ENCODE data around the gene CELF6. TPM values are rescaled to one million over a fixed set of nuclear protein-coding genes. Genes with fewer than 3 reads are reported as not detected.
A peak's percentile ranks its signal among the peaks of the same experiment; 100 is the strongest.

Gene CELF6
- total RNA-seq, 1 donor = 0.36 TPM

DNA sequence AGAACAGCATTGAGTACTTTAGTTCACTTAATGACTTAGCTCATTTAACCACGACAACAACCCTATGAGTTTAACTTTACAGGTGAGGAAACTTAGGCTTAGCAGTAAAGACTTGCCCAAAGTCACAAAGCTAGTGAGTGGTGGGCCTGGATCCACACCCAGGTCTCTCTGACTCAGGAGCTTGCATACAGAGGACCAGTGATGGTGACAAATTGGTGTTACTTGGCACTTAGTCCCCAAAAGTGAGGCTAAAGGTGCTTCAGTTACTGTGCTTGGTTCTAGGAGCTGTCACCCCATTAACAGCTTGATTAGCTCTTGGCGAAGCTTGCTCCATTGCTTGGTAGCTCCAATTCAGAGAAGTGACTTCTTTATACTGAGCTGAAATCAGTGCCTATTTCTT, 6.1 kb downstream of the CELF6 start:
- no peaks in the 10 kb centered on the region for H3K4me1 ChIP-seq (ENCODE audit: insufficient read depth, low read length)
- no peaks in the 10 kb centered on the region for H3K79me2 ChIP-seq (ENCODE audit: insufficient read depth, low read length)
- TF ChIP-seq, protein P1, sequence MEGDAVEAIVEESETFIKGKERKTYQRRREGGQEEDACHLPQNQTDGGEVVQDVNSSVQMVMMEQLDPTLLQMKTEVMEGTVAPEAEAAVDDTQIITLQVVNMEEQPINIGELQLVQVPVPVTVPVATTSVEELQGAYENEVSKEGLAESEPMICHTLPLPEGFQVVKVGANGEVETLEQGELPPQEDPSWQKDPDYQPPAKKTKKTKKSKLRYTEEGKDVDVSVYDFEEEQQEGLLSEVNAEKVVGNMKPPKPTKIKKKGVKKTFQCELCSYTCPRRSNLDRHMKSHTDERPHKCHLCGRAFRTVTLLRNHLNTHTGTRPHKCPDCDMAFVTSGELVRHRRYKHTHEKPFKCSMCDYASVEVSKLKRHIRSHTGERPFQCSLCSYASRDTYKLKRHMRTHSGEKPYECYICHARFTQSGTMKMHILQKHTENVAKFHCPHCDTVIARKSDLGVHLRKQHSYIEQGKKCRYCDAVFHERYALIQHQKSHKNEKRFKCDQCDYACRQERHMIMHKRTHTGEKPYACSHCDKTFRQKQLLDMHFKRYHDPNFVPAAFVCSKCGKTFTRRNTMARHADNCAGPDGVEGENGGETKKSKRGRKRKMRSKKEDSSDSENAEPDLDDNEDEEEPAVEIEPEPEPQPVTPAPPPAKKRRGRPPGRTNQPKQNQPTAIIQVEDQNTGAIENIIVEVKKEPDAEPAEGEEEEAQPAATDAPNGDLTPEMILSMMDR (IDR thresholded peaks at IDR 0.05; ENCODE audit: extremely low read depth, low read depth, low read length) = no peak
- H4K20me1 ChIP-seq (ENCODE audit: insufficient read depth, low read length) = peaks cover 2% of the 10 kb centered on the region
- no peak overlapping the region for H3K4me3 ChIP-seq (ENCODE audit: insufficient read depth, low read length)
- peaks cover 4% of the 10 kb centered on the region for H3K27me3 ChIP-seq (ENCODE audit: insufficient read depth, low read length)
- no peaks in the 10 kb centered on the region for H3K9me3 ChIP-seq (ENCODE audit: low read depth, low read length)
- no peak overlapping the region for H2AFZ ChIP-seq (ENCODE audit: low read length)
- DNase-seq (ENCODE audit: insufficient read length, low spot score, missing footprints) = no peak
- no peaks in the 10 kb centered on the region for H3K36me3 ChIP-seq (ENCODE audit: insufficient read depth, low read length)
- no peak overlapping the region for H3K27ac ChIP-seq (ENCODE audit: low read depth, low read length)
- H3K4me2 ChIP-seq (ENCODE audit: insufficient read depth, low read length) = no peak overlapping the region

DNA sequence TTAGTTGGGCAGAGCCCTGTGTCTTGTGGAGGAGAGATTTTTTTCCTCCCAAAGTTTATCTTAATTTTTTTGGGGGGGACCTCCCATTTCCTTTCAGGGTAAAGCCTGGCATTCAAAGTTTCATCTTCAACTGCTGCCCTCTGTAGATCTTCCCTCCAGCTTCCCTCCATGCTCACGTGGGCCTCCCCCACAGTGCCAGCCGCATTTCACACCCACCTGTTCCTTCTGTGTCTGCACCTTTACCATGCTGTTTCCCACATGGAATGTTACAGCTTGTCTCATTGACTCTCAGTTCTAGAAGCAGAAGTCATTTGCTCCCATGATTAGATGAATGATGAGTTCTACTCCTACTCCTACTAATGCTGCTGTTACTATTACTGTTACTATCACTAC, 6.5 kb downstream of the CELF6 start:
- Histone ChIP-seq H3K4me3 (ENCODE audit: insufficient read depth, low read length) (no peak overlapping the region), H3K79me2 (ENCODE audit: insufficient read depth, low read length) (no peaks in the 10 kb centered on the region), H3K9me3 (ENCODE audit: low read depth, low read length) (no peaks in the 10 kb centered on the region), H3K36me3 (ENCODE audit: insufficient read depth, low read length) (no peaks in the 10 kb centered on the region), H3K27me3 (ENCODE audit: insufficient read depth, low read length) (peaks cover 4% of the 10 kb centered on the region), H3K4me2 (ENCODE audit: insufficient read depth, low read length) (no peak overlapping the region), H2AFZ (ENCODE audit: low read length) (no peak overlapping the region), H4K20me1 (ENCODE audit: insufficient read depth, low read length) (peaks cover under 1% of the 10 kb centered on the region), H3K4me1 (ENCODE audit: insufficient read depth, low read length) (no peaks in the 10 kb centered on the region), H3K27ac (ENCODE audit: low read depth, low read length) (no peak overlapping the region)
- DNase-seq (ENCODE audit: insufficient read length, low spot score, missing footprints) = no peak
- TF ChIP-seq, protein P1 (IDR thresholded peaks at IDR 0.05; ENCODE audit: extremely low read depth, low read depth, low read length) = no peak

DNA sequence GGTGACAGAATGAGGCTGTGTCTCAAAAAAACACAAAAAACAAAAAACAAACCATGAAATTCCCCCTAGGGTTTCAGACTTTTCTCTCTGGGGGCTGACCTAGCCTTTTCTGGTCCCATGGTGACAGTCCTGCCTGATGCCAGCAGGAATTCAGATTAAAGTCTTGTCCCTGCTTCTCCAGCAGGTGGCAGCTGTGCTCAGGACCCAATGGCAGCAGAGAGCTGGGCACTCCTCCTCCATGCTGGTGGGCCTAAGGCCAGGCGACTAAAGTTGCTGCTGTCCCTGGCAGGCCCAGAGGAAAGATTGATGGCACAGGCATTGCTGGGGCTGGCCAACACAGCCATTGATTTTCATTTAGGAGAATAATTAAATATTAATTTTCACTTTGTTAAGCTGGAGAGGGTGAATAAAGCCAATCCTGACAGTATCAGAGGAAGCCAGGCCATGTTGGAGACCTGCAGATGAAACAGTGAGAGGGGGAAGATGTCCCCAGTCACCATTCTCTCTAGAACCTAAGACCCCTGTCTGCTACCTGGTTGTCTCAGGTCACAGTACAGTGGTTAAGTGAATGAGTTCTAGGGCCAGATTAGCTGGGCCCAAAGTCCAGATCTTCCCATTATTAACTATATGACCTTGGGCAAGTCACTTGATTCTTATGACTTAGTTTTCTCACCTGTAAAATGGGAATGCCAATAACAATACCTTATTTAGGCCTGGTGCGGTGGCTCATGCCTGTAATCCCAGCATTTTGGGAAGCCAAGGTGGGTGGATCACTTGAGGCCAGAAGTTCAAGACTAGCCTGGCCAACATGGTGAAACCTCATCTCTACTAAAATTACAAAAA, 7.1 kb downstream of the CELF6 start:
- H2AFZ ChIP-seq (ENCODE audit: low read length) = no peak overlapping the region
- DNase-seq (ENCODE audit: insufficient read length, low spot score, missing footprints) = peak; percentile 94
- TF ChIP-seq, protein P1 (IDR thresholded peaks at IDR 0.05; ENCODE audit: extremely low read depth, low read depth, low read length) = peak; percentile 86

DNA sequence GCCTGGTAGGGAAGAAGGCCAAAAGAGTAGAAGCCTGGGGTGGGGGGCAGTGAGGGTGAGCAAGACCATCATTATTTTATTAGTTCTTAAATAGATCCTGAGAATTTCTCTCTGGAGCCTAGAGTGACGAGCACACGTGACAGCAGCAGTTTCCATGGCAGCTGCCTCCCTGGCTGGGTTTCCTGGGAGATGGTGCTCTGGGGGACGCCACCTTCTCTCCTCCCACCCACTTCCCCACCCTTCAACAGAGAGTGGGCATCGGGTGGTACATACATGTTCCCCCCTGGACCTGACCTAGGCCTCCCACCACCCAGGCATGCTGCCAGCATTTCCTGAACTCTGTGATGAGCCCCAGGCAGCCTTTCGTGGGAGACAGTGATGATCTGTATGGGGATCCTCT, 12.9 kb downstream of the CELF6 start:
- H3K9me3 ChIP-seq (ENCODE audit: low read depth, low read length) = no peaks in the 10 kb centered on the region
- H3K27me3 ChIP-seq (ENCODE audit: insufficient read depth, low read length) = peaks cover 4% of the 10 kb centered on the region
- H3K27ac ChIP-seq (ENCODE audit: low read depth, low read length) = no peak overlapping the region
- no peaks in the 10 kb centered on the region for H3K79me2 ChIP-seq (ENCODE audit: insufficient read depth, low read length)
- peaks cover 14% of the 10 kb centered on the region for H3K4me1 ChIP-seq (ENCODE audit: insufficient read depth, low read length)
- H3K4me2 ChIP-seq (ENCODE audit: insufficient read depth, low read length) = no peak overlapping the region
- no peak overlapping the region for H3K4me3 ChIP-seq (ENCODE audit: insufficient read depth, low read length)
- H3K36me3 ChIP-seq (ENCODE audit: insufficient read depth, low read length) = no peaks in the 10 kb centered on the region
- DNase-seq (ENCODE audit: insufficient read length, low spot score, missing footprints) = no peak
- H4K20me1 ChIP-seq (ENCODE audit: insufficient read depth, low read length) = no peaks in the 10 kb centered on the region
- no peak overlapping the region for H2AFZ ChIP-seq (ENCODE audit: low read length)
- TF ChIP-seq, protein P1 (IDR thresholded peaks at IDR 0.05; ENCODE audit: extremely low read depth, low read depth, low read length) = no peak

More for the DNA sequence above, 7.1 kb downstream of the CELF6 start:
- Histone ChIP-seq H3K79me2 (ENCODE audit: insufficient read depth, low read length) (no peaks in the 10 kb centered on the region), H3K4me2 (ENCODE audit: insufficient read depth, low read length) (no peak overlapping the region), H3K27me3 (ENCODE audit: insufficient read depth, low read length) (peaks cover 4% of the 10 kb centered on the region), H3K4me1 (ENCODE audit: insufficient read depth, low read length) (no peaks in the 10 kb centered on the region), H3K4me3 (ENCODE audit: insufficient read depth, low read length) (no peak overlapping the region), H3K27ac (ENCODE audit: low read depth, low read length) (no peak overlapping the region), H3K36me3 (ENCODE audit: insufficient read depth, low read length) (no peaks in the 10 kb centered on the region), H4K20me1 (ENCODE audit: insufficient read depth, low read length) (no peaks in the 10 kb centered on the region), H3K9me3 (ENCODE audit: low read depth, low read length) (no peaks in the 10 kb centered on the region)
